Measurements from ENCODE around the gene STXBP2. TPM values are rescaled to one million over a fixed set of nuclear protein-coding genes. Genes with fewer than 3 reads are reported as not detected.

STXBP2 gene
- polyA plus RNA-seq, 1 experiment = 5.0 TPM

GRCh38 chr19:7627166-7627565 is 9.7 kb upstream of the STXBP2 start:
- TF ChIP-seq, protein P1, sequence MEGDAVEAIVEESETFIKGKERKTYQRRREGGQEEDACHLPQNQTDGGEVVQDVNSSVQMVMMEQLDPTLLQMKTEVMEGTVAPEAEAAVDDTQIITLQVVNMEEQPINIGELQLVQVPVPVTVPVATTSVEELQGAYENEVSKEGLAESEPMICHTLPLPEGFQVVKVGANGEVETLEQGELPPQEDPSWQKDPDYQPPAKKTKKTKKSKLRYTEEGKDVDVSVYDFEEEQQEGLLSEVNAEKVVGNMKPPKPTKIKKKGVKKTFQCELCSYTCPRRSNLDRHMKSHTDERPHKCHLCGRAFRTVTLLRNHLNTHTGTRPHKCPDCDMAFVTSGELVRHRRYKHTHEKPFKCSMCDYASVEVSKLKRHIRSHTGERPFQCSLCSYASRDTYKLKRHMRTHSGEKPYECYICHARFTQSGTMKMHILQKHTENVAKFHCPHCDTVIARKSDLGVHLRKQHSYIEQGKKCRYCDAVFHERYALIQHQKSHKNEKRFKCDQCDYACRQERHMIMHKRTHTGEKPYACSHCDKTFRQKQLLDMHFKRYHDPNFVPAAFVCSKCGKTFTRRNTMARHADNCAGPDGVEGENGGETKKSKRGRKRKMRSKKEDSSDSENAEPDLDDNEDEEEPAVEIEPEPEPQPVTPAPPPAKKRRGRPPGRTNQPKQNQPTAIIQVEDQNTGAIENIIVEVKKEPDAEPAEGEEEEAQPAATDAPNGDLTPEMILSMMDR (IDR thresholded peaks at IDR 0.05; ENCODE audit: low read depth, low read length) = no peak
- no peak overlapping the region for H3K4me3 ChIP-seq (ENCODE audit: low read depth, low read length)
- H3K27me3 ChIP-seq (ENCODE audit: control insufficient read depth, insufficient read depth, low read length) = no peaks in the 10 kb centered on the region
- POLR2A ChIA-PET = interaction anchor here (0.5 kb wide), 1 partner anchor 26 kb away, joined by 4 read pairs; no protein-coding TSS in a partner anchor
- CTCF ChIA-PET = no interaction called here
- no peak for DNase-seq (ENCODE audit: low read depth, low spot score)
- no peak overlapping the region for H3K27ac ChIP-seq (ENCODE audit: low read depth, low read length)
- no peaks in the 10 kb centered on the region; the same call in 1 of the 2 replicates for H3K9me3 ChIP-seq (ENCODE audit: control insufficient read depth, insufficient read depth, low read length)

GRCh38 chr19:7628589-7629311 is 8.2 kb upstream of the STXBP2 start:
- TF ChIP-seq, protein P1 (IDR thresholded peaks at IDR 0.05; ENCODE audit: low read depth, low read length) = no peak
- no peak for DNase-seq (ENCODE audit: low read depth, low spot score)

DNA sequence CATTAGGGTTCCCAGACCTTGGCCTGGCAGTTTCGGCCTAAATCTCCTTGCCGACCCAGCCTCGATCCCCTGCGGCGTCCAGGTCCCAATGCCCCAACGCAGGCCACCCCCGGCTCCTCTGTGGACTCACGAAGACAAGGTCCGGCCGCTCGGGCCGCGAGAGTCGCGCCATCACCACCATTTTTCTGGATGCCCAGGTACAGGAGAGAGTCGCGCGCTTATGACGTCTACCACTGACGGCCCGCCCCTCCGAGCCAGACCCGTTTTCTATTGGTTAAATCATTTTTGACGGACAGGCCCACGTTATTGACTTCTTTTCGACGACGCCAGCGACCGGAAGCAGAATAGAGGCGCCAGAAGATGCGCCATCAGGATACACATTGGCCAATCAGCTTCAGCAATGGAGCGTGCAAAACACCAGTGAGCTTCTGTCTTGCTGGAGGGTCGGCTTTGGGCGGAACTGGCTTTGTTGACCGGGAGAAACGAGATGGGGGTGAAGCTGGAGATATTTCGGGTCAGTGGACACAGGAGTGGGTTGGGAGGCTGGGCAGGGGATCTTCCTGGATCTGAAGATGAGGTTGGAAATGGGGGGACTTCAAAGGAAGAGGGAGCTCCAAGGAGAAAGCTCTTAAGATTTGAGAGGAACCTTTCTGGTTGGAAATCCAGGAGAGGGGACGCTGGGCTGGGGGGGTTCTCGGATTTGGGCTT is 7.4 kb upstream of the STXBP2 start, which contains the start of the genes PET100 and XAB2:
Gene PET100 (plus strand): TSS at position 447 of the 708 bp plus-strand sequence. CDS start 41 bp downstream, at position 488.
Gene XAB2 (minus strand): TSS at position 199 of the 708 bp plus-strand sequence. CDS start 18 bp downstream, at position 181.
- TF ChIP-seq, protein P1 (IDR thresholded peaks at IDR 0.05; ENCODE audit: low read depth, low read length) = no peak

More at GRCh38 chr19:7628589-7629311, 8.2 kb upstream of the STXBP2 start:
- Histone ChIP-seq H3K4me3 (ENCODE audit: low read depth, low read length) (peak overlapping the region; percentile 97), H3K27me3 (ENCODE audit: control insufficient read depth, insufficient read depth, low read length) (no peaks in the 10 kb centered on the region), H3K27ac (ENCODE audit: low read depth, low read length) (no peak overlapping the region), H3K9me3 (ENCODE audit: control insufficient read depth, insufficient read depth, low read length) (no peaks in the 10 kb centered on the region; the same call in 1 of the 2 replicates)
- ChIA-PET CTCF (interaction anchor here (0.6 to 2.0 kb wide), 5 partner anchors 24 to 952 kb away, joined by 3 to 19 read pairs (median 7); partner anchors contain the start of gene TRAPPC5), POLR2A (interaction anchor here (0.6 to 1.0 kb wide), 2 partner anchors 52 to 560 kb away, joined by 3 read pairs; partner anchors contain the start of genes TRAPPC5 and ZNF557)

GRCh38 chr19:7631577-7631976 is 5.3 kb upstream of the STXBP2 start:
- no peaks in the 10 kb centered on the region for H3K27me3 ChIP-seq (ENCODE audit: control insufficient read depth, insufficient read depth, low read length)
- POLR2A ChIA-PET = no interaction called here
- H3K4me3 ChIP-seq (ENCODE audit: low read depth, low read length) = no peak overlapping the region
- CTCF ChIA-PET = interaction anchor here (2.5 kb wide), 1 partner anchor 63 kb away, joined by 14 read pairs; no protein-coding TSS in a partner anchor
- TF ChIP-seq, protein P1 (IDR thresholded peaks at IDR 0.05; ENCODE audit: low read depth, low read length) = no peak
- no peaks in the 10 kb centered on the region; the same call in 1 of the 2 replicates for H3K9me3 ChIP-seq (ENCODE audit: control insufficient read depth, insufficient read depth, low read length)
- DNase-seq (ENCODE audit: low read depth, low spot score) = no peak
- no peak overlapping the region for H3K27ac ChIP-seq (ENCODE audit: low read depth, low read length)

More for the DNA sequence above, 7.4 kb upstream of the STXBP2 start, which contains the start of the genes PET100 and XAB2:
- CTCF ChIA-PET = interaction anchor here (1.0 to 2.5 kb wide), 6 partner anchors 22 to 952 kb away, joined by 3 to 19 read pairs (median 6); partner anchors contain the start of gene TRAPPC5
- H3K4me3 ChIP-seq (ENCODE audit: low read depth, low read length) = peak within 1 kb of the TSS; percentile 97
- H3K27ac ChIP-seq (ENCODE audit: low read depth, low read length) = peak within 1 kb of the TSS; percentile 70
- no peaks in the 10 kb centered on the region; the same call in 1 of the 2 replicates for H3K9me3 ChIP-seq (ENCODE audit: control insufficient read depth, insufficient read depth, low read length)
- peak; percentile 97 for DNase-seq (ENCODE audit: low read depth, low spot score)
- POLR2A ChIA-PET = interaction anchor here (0.6 to 1.0 kb wide), 7 partner anchors 9 to 560 kb away, joined by 3 to 7 read pairs (median 3); partner anchors contain the start of genes TRAPPC5 and ZNF557
- no peaks in the 10 kb centered on the region for H3K27me3 ChIP-seq (ENCODE audit: control insufficient read depth, insufficient read depth, low read length)
